Adrenal gland (tissue), 12 donors: Measurements from ENCODE around the gene TOX2. TPM values are rescaled to one million over a fixed set of nuclear protein-coding genes. Genes with fewer than 3 reads are reported as not detected.

Experiments used
- DNase-seq, 7 donors: peaks; one replicate each; pipeline ENCODE4 v3.0.0-alpha.2; 2019 to 2020
- H3K27ac ChIP-seq, 5 donors: fragments of 200-600 bp; sonication (generic) in 4 of 5; 1 replicate in 3 of 5; 2 replicates in 2 of 5; pipeline versions ENCODE4 v1.5.1 to v1.8.0; 2016 to 2020; ENCODE audit warnings: mild to moderate bottlenecking in 1 of 5
- H3K27me3 ChIP-seq: fragments of 200-600 bp; 2 replicates; pipeline ENCODE4 v1.8.0; 2021
- H3K36me3 ChIP-seq, 2 donors: fragments of 200-600 bp; replicated peaks in 1 of 2; 1 replicate in 1 of 2; 2 replicates in 1 of 2; pipeline versions ENCODE4 v1.5.1 to v1.8.0; 2018 to 2022
- H3K4me1 ChIP-seq, 2 donors: fragments of 200-600 bp; replicated peaks in 1 of 2; 1 replicate in 1 of 2; 2 replicates in 1 of 2; pipeline versions ENCODE4 v1.5.1 to v1.8.0; 2018 to 2021
- H3K4me3 ChIP-seq, 4 donors: fragments of 200-600 bp; sonication (generic) in 3 of 4; one replicate each; pipeline ENCODE4 v1.5.1; 2016 to 2018
- H3K9me3 ChIP-seq, 3 donors: fragments of 200-600 bp; sonication (generic) in 1 of 3; replicated peaks in 1 of 3; 1 replicate in 2 of 3; 2 replicates in 1 of 3; pipeline versions ENCODE4 v1.5.1 to v1.8.0; 2016 to 2021
- CTCF ChIP-seq, 6 experiments: fragments of 450-650 bp in 4 of 6; fragments of 200-600 bp in 2 of 6; sonication (generic) in 1 of 6; IDR thresholded peaks; 1 replicate in 5 of 6; 2 replicates in 1 of 6; pipeline versions ENCODE4 v1.5.1 to v1.8.0; 2016 to 2021; ENCODE audit warnings: antibody characterized with exemption in 6 of 6, mild to moderate bottlenecking in 2 of 6, moderate library complexity in 1 of 6
- POLR2A ChIP-seq, 2 donors: fragments of 450-650 bp; IDR thresholded peaks; one replicate each; pipeline ENCODE4 v1.6.1; 2017; ENCODE audit warnings: antibody characterized with exemption in 2 of 2, mild to moderate bottlenecking in 2 of 2, moderate library complexity in 1 of 2
- WGBS, 4 donors: extraction: QIAGEN DNeasy Blood & Tissue Kit in 2 of 4; methylation state at CpG; one replicate each; pipeline versions ENCODE4 v1.1.5 to v1.1.7; 2013 to 2017; 5-methylcytosine and 5-hydroxymethylcytosine counted together
- intact Hi-C, 2 donors: fragments of 100-400 bp; cut with DNase I; formaldehyde crosslinking; loops; one replicate each; pipeline versions ENCODE4 v1.14.1 to v1.15.0; 2022 to 2023
- polyA plus RNA-seq, 3 donors: library from polyadenylated mRNA; stranded (reverse); fragments of 200-250 nt in 2 of 3; fragments of 350-450 nt in 1 of 3; fragmentation: Illumina TruSeq in 1 of 3; extraction: RNeasy Lipid Tissue Mini Kit (QIAGEN cat#74804) in 1 of 3; gene quantifications; one replicate each; pipeline ENCODE4 v1.2.3, GENCODE V29; 2013 to 2014
- total RNA-seq, 9 donors: library from RNA; depleted of rRNA in 4 of 9; stranded (reverse); fragments of >200 nt in 4 of 9; fragments of 120-200 nt in 1 of 9; fragmentation: NEBNext Ultra II Directional in 1 of 9; extraction: Animal tissue kit (Norgen Biotek cat#: 25700) in 1 of 9; gene quantifications; one replicate each; pipeline versions ENCODE4 v1.1.0 to v1.2.4, GENCODE V29; 2013 to 2023
- donor health status: healthy with polysubstance abuse.
- donor health status: Bipolar disorder and iron deficiency.
- donor health status: DM: yes; HTN: yes; CAD: no.
- donor health status: DM: no; HTN: no; CAD: no.
- donor health status: DM: no; HTN: no; CAD: no.
- donor health status: DM: yes; HTN: yes; CAD: no.

Gene TOX2
- total and polyA plus RNA-seq, 12 donors, result 0.33 to 7.6 (median 2.8) TPM

GRCh38 chr20:44031781-44032582, 117.3 kb downstream of the TOX2 start:
- no peaks in the 10 kb centered on the region for H3K9me3 ChIP-seq
- no peaks in the 10 kb centered on the region for H3K4me1 ChIP-seq
- no peak overlapping the region for H3K27ac ChIP-seq
- TF ChIP-seq POLR2A (IDR thresholded peaks at IDR 0.05), result no peak
- no peak for TF ChIP-seq CTCF (IDR thresholded peaks at IDR 0.05)
- peak in 1 of 7 donors; percentile 14 for DNase-seq
- intact Hi-C loops, result no loop called here
- no peak overlapping the region for H3K4me3 ChIP-seq
- WGBS, 4 donors, result 81 to 85% (median 83%) methylated on average over 12 of the region's 12 CpGs
- no peaks in the 10 kb centered on the region for H3K27me3 ChIP-seq
- H3K36me3 ChIP-seq, result no peaks in the 10 kb centered on the region

GRCh38 chr20:44032583-44033331, 118.1 kb downstream of the TOX2 start:
- Histone ChIP-seq H3K9me3 (no peaks in the 10 kb centered on the region), H3K4me1 (no peaks in the 10 kb centered on the region), H3K27ac (no peak overlapping the region), H3K27me3 (no peaks in the 10 kb centered on the region), H3K36me3 (no peaks in the 10 kb centered on the region), H3K4me3 (no peak overlapping the region)
- intact Hi-C loops, result no loop called here
- no peak for TF ChIP-seq CTCF (IDR thresholded peaks at IDR 0.05)
- TF ChIP-seq POLR2A (IDR thresholded peaks at IDR 0.05), result no peak
- WGBS, 4 donors, result 73 to 78% (median 76%) methylated on average over 11 to 12 of the region's 12 CpGs
- peak in 1 of 7 donors; percentile 20 for DNase-seq

GRCh38 chr20:44033344-44033743, 118.7 kb downstream of the TOX2 start:
- no peak for TF ChIP-seq POLR2A (IDR thresholded peaks at IDR 0.05)
- TF ChIP-seq CTCF (IDR thresholded peaks at IDR 0.05), result no peak
- Histone ChIP-seq H3K9me3 (no peaks in the 10 kb centered on the region), H3K27me3 (peaks cover 5% of the 10 kb centered on the region), H3K4me3 (no peak overlapping the region), H3K4me1 (no peaks in the 10 kb centered on the region), H3K36me3 (no peaks in the 10 kb centered on the region), H3K27ac (no peak overlapping the region)
- 11 to 49% (median 36%) methylated on average over 2 of the region's 2 CpGs for WGBS, 4 donors
- intact Hi-C loops, result no loop called here
- DNase-seq, result peak in 1 of 7 donors; percentile 9

- intact Hi-C loops, result no loop called here
- TF ChIP-seq CTCF (IDR thresholded peaks at IDR 0.05), result no peak
- TF ChIP-seq POLR2A (IDR thresholded peaks at IDR 0.05), result no peak
- WGBS, 4 donors, result 72 to 93% (median 83%) methylated on average over 4 of the region's 4 CpGs
- Histone ChIP-seq H3K9me3 (no peaks in the 10 kb centered on the region), H3K36me3 (no peaks in the 10 kb centered on the region), H3K4me1 (no peaks in the 10 kb centered on the region), H3K27ac (no peak overlapping the region), H3K27me3 (peaks cover 11% of the 10 kb centered on the region), H3K4me3 (no peak overlapping the region)
- DNase-seq, result peak in 1 of 7 donors; percentile 43
Measured at GRCh38 chr20:44033873-44034272, 119.2 kb downstream of the TOX2 start.
